ENCODE measurements around the gene NKAPD1.

The NKAPD1 gene

DNA sequence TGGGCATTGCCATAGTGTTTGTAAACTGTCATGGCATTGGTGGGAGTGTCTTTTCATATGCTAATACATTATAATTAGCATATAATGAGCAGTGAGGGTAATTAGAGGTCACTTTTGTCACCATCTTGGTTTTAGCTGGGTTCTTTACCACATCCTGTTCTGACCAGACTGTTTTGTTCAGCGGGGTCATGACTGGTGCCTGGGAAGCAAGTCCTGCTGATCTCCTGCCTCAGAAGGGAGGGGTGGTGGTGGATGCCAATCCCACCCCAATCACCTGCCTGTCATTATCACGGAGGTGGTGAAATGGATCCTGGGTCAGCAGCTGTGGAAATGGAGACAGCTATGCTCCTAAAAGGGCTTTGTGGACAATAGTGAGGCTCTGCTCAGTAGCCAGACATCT lies 58.6 kb downstream of the NKAPD1 start:
- DNase-seq (ENCODE audit: low spot score) = no peak
- TF ChIP-seq, protein P1, sequence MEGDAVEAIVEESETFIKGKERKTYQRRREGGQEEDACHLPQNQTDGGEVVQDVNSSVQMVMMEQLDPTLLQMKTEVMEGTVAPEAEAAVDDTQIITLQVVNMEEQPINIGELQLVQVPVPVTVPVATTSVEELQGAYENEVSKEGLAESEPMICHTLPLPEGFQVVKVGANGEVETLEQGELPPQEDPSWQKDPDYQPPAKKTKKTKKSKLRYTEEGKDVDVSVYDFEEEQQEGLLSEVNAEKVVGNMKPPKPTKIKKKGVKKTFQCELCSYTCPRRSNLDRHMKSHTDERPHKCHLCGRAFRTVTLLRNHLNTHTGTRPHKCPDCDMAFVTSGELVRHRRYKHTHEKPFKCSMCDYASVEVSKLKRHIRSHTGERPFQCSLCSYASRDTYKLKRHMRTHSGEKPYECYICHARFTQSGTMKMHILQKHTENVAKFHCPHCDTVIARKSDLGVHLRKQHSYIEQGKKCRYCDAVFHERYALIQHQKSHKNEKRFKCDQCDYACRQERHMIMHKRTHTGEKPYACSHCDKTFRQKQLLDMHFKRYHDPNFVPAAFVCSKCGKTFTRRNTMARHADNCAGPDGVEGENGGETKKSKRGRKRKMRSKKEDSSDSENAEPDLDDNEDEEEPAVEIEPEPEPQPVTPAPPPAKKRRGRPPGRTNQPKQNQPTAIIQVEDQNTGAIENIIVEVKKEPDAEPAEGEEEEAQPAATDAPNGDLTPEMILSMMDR (IDR thresholded peaks at IDR 0.05; ENCODE audit: extremely low read depth, missing control alignments) = no peak

GRCh38 chr11:112134473-112134872 lies 60.4 kb downstream of the NKAPD1 start:
- no peak for DNase-seq (ENCODE audit: low spot score)
- TF ChIP-seq, protein P1 (IDR thresholded peaks at IDR 0.05; ENCODE audit: extremely low read depth, missing control alignments) = no peak

Measured in GM20000 (cell line).